Activated naive CD4-positive, alpha-beta T cell treated with anti-CD3 and anti-CD28 coated beads, Interleukin-2, amount 10 ng/mL, durations not matched to agents 7 days and 5 days (primary cell): ENCODE data around the gene CDRT4.
"Not testable (repeated sequence)": the region's sequence is repeated elsewhere in the genome, so short reads cannot be mapped to it uniquely, and the experiment has no call there.

ENCODE experiments used
- CTCF ChIA-PET: fragments of 350-600 bp; sonication (Branson Sonifier 250); formaldehyde crosslinking; loops from one replicate; lab custom pipeline; 2021; ENCODE audit warnings: antibody characterized with exemption; lab: Charles Lee
- DNase-seq: peaks from one replicate; pipeline ENCODE4 v3.0.0-alpha.2; 2020
- H3K27ac Mint-ChIP-seq: one replicate; pipeline ENCODE4 v1.8.0; 2021; ENCODE audit warnings: mild to moderate bottlenecking, moderate library complexity, mixed read lengths
- H3K27me3 Mint-ChIP-seq: one replicate; pipeline ENCODE4 v1.8.0; 2021; ENCODE audit warnings: mild to moderate bottlenecking, mixed read lengths
- H3K36me3 Mint-ChIP-seq: one replicate; pipeline ENCODE4 v1.8.0; 2021; ENCODE audit warnings: mixed read lengths
- H3K4me1 Mint-ChIP-seq: one replicate; pipeline ENCODE4 v1.8.0; 2021; ENCODE audit warnings: mixed read lengths
- H3K4me3 Mint-ChIP-seq: one replicate; pipeline ENCODE4 v1.8.0; 2021; ENCODE audit warnings: mild to moderate bottlenecking, moderate library complexity, mixed read lengths
- H3K9me3 Mint-ChIP-seq: one replicate; pipeline ENCODE4 v1.8.0; 2021; ENCODE audit warnings: mixed read lengths

CDRT4 gene

GRCh38 chr17:15440347-15440746 is 27.1 kb downstream of the CDRT4 start:
- H3K27ac Mint-ChIP-seq = no peak overlapping the region
- H3K4me3 Mint-ChIP-seq = no peak overlapping the region
- no peaks in the 10 kb centered on the region for H3K27me3 Mint-ChIP-seq
- CTCF ChIA-PET = no interaction called here
- DNase-seq = no peak
- peaks cover 22% of the 10 kb centered on the region for H3K4me1 Mint-ChIP-seq
- peaks cover 21% of the 10 kb centered on the region for H3K9me3 Mint-ChIP-seq
- peaks cover 15% of the 10 kb centered on the region for H3K36me3 Mint-ChIP-seq

- CTCF ChIA-PET, H3K27me3 Mint-ChIP-seq, H3K27ac Mint-ChIP-seq, DNase-seq, H3K4me3 Mint-ChIP-seq: not testable (repeated sequence)
- H3K36me3 Mint-ChIP-seq = peaks cover 15% of the 10 kb centered on the region
- H3K4me1 Mint-ChIP-seq = peaks cover 14% of the 10 kb centered on the region
- peaks cover 21% of the 10 kb centered on the region for H3K9me3 Mint-ChIP-seq
These were observed 28.0 kb downstream of the CDRT4 start for GRCh38 chr17:15439205-15439985.

- CTCF ChIA-PET = interaction anchor here (2.5 kb wide), 1 partner anchor 65 kb away, joined by 10 read pairs; no protein-coding TSS in a partner anchor
- H3K36me3 Mint-ChIP-seq = peaks cover 15% of the 10 kb centered on the region
- no peak overlapping the region for H3K27ac Mint-ChIP-seq
- no peaks in the 10 kb centered on the region for H3K27me3 Mint-ChIP-seq
- no peak for DNase-seq
- H3K4me3 Mint-ChIP-seq = no peak overlapping the region
- peaks cover 21% of the 10 kb centered on the region for H3K9me3 Mint-ChIP-seq
- peaks cover 14% of the 10 kb centered on the region for H3K4me1 Mint-ChIP-seq
These were observed 28.8 kb downstream of the CDRT4 start for GRCh38 chr17:15438491-15439105.

- CTCF ChIA-PET = interaction anchor here (1.3 to 2.5 kb wide), 3 partner anchors 22 to 66 kb away, joined by 3 to 10 read pairs (median 3); no protein-coding TSS in a partner anchor
- peaks cover 14% of the 10 kb centered on the region for H3K4me1 Mint-ChIP-seq
- H3K27me3 Mint-ChIP-seq = no peaks in the 10 kb centered on the region
- H3K27ac Mint-ChIP-seq = peak overlapping the region; percentile 78
- peaks cover 21% of the 10 kb centered on the region for H3K9me3 Mint-ChIP-seq
- H3K36me3 Mint-ChIP-seq = peaks cover 15% of the 10 kb centered on the region
- no peak for DNase-seq
- H3K4me3 Mint-ChIP-seq = no peak overlapping the region
These were observed 30.2 kb downstream of the CDRT4 start for GRCh38 chr17:15437303-15437635.

- peak; percentile 64 for DNase-seq
- H3K4me3 Mint-ChIP-seq = no peak overlapping the region
- peak overlapping the region; percentile 78 for H3K27ac Mint-ChIP-seq
- peaks cover 15% of the 10 kb centered on the region for H3K36me3 Mint-ChIP-seq
- peaks cover 14% of the 10 kb centered on the region for H3K4me1 Mint-ChIP-seq
- CTCF ChIA-PET = interaction anchor here (0.7 to 2.5 kb wide), 4 partner anchors 20 to 67 kb away, joined by 3 to 10 read pairs (median 3); no protein-coding TSS in a partner anchor
- H3K9me3 Mint-ChIP-seq = peaks cover 21% of the 10 kb centered on the region
- no peaks in the 10 kb centered on the region for H3K27me3 Mint-ChIP-seq
These were observed 30.7 kb downstream of the CDRT4 start for GRCh38 chr17:15436473-15437302.

GRCh38 chr17:15434956-15435355 is 32.5 kb downstream of the CDRT4 start:
- peaks cover 14% of the 10 kb centered on the region for H3K4me1 Mint-ChIP-seq
- peaks cover 21% of the 10 kb centered on the region for H3K9me3 Mint-ChIP-seq
- CTCF ChIA-PET = no interaction called here
- peaks cover 15% of the 10 kb centered on the region for H3K36me3 Mint-ChIP-seq
- H3K4me3 Mint-ChIP-seq = no peak overlapping the region
- no peak overlapping the region for H3K27ac Mint-ChIP-seq
- no peak for DNase-seq
- H3K27me3 Mint-ChIP-seq = peaks cover 2% of the 10 kb centered on the region

- Mint-ChIP-seq H3K9me3 (peaks cover 16% of the 10 kb centered on the region), H3K27ac (no peak overlapping the region), H3K36me3 (peaks cover 15% of the 10 kb centered on the region), H3K27me3 (peaks cover 8% of the 10 kb centered on the region), H3K4me1 (peaks cover 14% of the 10 kb centered on the region), H3K4me3 (no peak overlapping the region)
- CTCF ChIA-PET = no interaction called here
- no peak for DNase-seq
These were observed 34.4 kb downstream of the CDRT4 start for GRCh38 chr17:15432807-15433611.

- peaks cover 6% of the 10 kb centered on the region for H3K9me3 Mint-ChIP-seq
- H3K4me3 Mint-ChIP-seq = no peak overlapping the region
- H3K27me3 Mint-ChIP-seq = peaks cover 8% of the 10 kb centered on the region
- no peak overlapping the region for H3K27ac Mint-ChIP-seq
- peaks cover 6% of the 10 kb centered on the region for H3K4me1 Mint-ChIP-seq
- H3K36me3 Mint-ChIP-seq = peaks cover 6% of the 10 kb centered on the region
- no peak for DNase-seq
- CTCF ChIA-PET = no interaction called here
These were observed 35.7 kb downstream of the CDRT4 start for GRCh38 chr17:15431766-15432165.

- Mint-ChIP-seq H3K27me3 (peaks cover 8% of the 10 kb centered on the region), H3K4me3 (no peak overlapping the region), H3K9me3 (peaks cover 3% of the 10 kb centered on the region), H3K27ac (no peak overlapping the region), H3K4me1 (peaks cover under 1% of the 10 kb centered on the region), H3K36me3 (peaks cover under 1% of the 10 kb centered on the region)
- DNase-seq = no peak
- CTCF ChIA-PET = no interaction called here
These were observed 36.2 kb downstream of the CDRT4 start for GRCh38 chr17:15431196-15431595.

- no peaks in the 10 kb centered on the region for H3K36me3 Mint-ChIP-seq
- no peaks in the 10 kb centered on the region for H3K4me1 Mint-ChIP-seq
- CTCF ChIA-PET = no interaction called here
- DNase-seq = no peak
- peaks cover 4% of the 10 kb centered on the region for H3K27me3 Mint-ChIP-seq
- no peak overlapping the region for H3K27ac Mint-ChIP-seq
- no peaks in the 10 kb centered on the region for H3K9me3 Mint-ChIP-seq
- H3K4me3 Mint-ChIP-seq = no peak overlapping the region
These were observed 42.9 kb downstream of the CDRT4 start for GRCh38 chr17:15424521-15424920.

- no peaks in the 10 kb centered on the region for H3K4me1 Mint-ChIP-seq
- H3K9me3 Mint-ChIP-seq = no peaks in the 10 kb centered on the region
- H3K27me3 Mint-ChIP-seq = no peaks in the 10 kb centered on the region
- CTCF ChIA-PET = no interaction called here
- DNase-seq = no peak
- H3K4me3 Mint-ChIP-seq = no peak overlapping the region
- no peaks in the 10 kb centered on the region for H3K36me3 Mint-ChIP-seq
- H3K27ac Mint-ChIP-seq = no peak overlapping the region
These were observed 44.9 kb downstream of the CDRT4 start for GRCh38 chr17:15422392-15422965.

GRCh38 chr17:15418781-15419180 is 48.6 kb downstream of the CDRT4 start:
- CTCF ChIA-PET = no interaction called here
- Mint-ChIP-seq H3K27ac (no peak overlapping the region), H3K27me3 (no peaks in the 10 kb centered on the region), H3K36me3 (no peaks in the 10 kb centered on the region), H3K4me3 (no peak overlapping the region), H3K4me1 (no peaks in the 10 kb centered on the region), H3K9me3 (no peaks in the 10 kb centered on the region)
- no peak for DNase-seq

- Mint-ChIP-seq H3K27me3 (peaks cover 11% of the 10 kb centered on the region), H3K4me1 (peaks cover 3% of the 10 kb centered on the region), H3K36me3 (no peaks in the 10 kb centered on the region), H3K9me3 (no peaks in the 10 kb centered on the region), H3K27ac (no peak overlapping the region), H3K4me3 (no peak overlapping the region)
- CTCF ChIA-PET = interaction anchor here (1.1 kb wide), 1 partner anchor 22 kb away, joined by 3 read pairs; no protein-coding TSS in a partner anchor
- no peak for DNase-seq
These were observed 52.7 kb downstream of the CDRT4 start for GRCh38 chr17:15414532-15415306.
